COLO668 (cell line): ENCODE data around the gene TAF6L.
"Not testable (repeated sequence)": the region's sequence is repeated elsewhere in the genome, so short reads cannot be mapped to it uniquely, and the experiment has no call there.

ENCODE experiments used
- DNase-seq: peaks from one replicate; lab custom pipeline; 2025; ENCODE audit not compliant: unreplicated experiment; lab: John Stamatoyannopoulos, UW

The TAF6L gene

DNA sequence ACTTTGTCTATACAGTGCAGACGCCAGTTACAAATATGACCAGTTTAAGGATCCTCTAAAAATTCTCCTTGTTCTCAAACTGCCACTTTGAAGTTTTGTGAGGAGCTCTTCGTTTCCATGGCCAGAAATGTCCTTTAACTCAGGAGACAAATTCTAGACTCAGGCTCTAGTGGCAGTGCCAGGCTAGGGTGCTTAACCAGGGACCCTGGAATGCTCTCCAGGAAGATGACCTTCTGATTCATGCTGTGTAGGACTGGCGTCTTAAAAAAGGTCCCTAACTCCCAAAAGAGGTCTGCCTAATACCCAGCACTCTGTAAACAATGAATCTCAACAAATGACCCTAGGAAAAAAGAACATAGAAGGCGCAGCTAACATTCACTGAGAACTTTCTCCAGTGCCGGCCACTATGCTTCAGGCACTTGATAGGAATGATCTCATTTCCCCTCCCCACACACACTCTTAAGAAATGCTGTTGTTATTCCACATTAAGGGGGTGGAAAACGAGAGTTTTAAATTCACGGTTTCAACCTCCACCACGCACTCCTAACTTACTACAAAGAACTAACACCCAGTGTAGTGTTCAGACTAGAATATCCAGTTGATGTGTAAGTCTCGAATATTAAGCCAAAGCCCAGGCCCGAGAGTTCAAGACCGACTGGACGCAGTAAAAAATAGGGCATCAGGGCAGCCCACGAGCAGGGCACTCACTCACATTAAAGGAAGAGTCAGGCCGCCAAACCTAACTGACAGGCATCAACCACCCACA is 33.3 kb downstream of the TAF6L start:
- no peak for DNase-seq

DNA sequence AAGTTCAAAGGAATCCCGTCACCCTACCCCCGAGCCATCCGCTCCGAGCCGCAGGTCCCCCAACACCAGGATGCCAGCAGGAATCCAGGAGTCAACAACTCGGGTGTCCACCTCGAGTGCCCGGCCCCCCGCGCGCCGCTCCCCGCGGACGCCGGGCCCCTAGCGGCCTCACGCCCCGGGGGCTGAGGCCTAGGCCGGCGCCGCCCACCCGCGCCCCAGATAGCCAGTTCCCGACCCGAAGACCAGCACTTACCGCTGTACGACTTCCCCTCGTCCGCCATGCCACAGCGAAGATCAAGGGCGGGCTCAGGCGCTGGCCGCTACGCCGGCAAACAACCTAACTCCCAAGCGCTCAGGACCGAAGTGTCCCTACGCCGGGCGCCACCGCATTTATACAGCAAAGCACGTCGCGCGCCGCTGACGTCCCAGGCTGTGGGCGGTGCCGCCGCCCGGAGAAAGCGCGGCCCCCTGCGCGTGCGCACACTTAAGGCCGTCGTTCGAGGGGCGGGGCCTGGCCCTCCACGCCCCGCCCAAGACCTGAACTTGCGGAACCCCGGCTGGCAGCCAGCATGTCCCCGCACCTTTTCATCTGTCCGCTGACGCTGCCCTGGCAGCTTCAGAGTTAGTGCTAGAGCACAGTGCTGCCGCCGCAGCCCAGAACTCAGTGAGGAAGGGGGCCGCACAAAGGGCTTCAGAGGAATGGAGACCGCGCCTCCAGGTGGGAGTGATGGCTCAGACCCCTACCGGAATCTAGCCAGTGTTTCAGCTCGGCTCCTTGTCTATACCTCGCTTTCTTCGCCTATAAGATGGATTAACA is 34.1 kb downstream of the TAF6L start, which contains the start of gene NXF1:
Gene NXF1, minus strand, starts transcription at position 365 of the 817 bp plus-strand sequence. Its CDS starts 84 bp downstream, at position 281.
- peak; percentile 97 for DNase-seq

DNA sequence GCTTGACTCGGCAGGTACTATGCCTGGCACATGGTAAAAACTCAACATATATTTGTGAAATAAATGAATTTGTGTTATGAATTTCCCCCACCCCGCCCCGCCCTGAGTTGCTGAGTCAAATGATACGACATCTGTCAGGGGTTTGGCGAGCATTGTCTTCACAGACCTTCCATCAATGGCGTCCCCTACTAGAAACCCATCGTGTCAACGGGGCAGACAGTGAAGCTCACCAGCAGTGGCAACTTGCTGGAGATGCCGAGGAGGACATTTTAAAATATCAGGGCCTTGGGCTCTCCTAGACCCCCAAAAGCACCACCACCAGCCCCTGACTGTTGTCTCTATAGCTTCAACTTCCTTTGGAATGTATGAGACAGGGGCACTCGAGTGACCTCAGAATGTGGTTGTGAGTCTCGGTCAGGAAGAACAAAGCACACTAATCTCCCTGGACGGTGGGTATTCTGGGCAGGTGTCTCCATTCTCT is 34.8 kb downstream of the TAF6L start:
- DNase-seq, result peak; percentile 34

DNA sequence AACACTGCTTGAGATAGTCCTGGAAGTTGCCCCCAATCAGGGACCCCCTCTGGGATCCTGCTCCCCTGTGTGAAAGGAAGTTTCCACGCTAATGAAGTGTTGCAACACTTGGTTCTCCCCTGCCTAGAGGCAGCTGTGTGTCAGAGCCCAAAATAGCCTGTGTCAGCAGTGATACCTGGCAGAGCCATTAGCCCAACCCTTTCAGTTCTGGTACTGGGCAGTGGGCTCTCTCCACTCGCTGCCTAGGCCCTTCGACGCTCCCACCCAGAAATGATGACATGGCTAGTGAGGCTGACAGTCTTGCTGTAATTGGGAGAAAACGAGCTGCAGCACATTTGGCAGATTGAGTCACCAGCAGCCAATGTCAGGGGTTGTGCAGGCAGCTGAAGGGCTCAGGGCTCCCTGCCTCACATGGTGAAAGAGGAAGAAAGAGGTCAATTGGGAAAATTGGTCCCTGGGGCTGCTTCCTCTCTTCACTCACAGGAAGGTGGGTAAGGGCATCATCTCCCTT is 35.5 kb downstream of the TAF6L start:
- DNase-seq, result no peak

DNA sequence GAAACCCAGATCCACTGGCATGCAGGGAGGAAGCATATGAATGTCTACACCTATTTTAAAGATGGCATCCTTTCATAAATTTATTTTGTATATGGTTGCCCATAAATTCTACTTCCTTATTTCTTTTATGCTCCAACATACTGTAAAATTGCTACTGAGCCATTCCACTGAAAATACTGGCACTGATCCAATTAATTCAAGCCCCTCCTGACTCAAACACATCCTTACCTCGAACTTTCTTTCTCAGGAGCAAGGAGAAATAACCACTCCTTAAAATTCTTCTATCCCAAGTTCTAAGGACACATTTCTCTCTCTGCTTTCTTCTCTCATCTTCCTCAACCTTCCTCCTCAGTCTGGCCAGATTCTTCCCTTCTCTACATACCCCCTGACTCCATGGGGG is 39.6 kb downstream of the TAF6L start:
- DNase-seq, result no peak

DNA sequence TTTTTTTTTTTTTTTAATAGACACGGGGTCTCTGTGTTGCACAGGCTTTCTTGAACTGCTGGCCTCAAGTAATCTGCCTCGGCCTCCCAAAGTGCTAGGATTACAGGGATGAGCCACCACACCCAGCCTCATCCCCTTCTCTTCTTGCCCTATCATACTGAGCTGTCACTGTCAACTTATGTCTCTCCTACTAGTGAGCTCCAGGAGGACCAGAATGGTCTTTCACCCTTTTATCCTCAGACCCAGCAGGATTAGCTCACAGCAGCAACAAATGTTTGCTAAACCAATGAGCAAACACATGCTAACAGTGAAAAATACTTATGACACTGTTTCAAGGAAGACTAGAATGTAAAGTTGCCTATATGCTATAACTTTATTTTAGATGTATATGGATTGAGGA is 40.5 kb downstream of the TAF6L start:
- DNase-seq, result no peak

DNA sequence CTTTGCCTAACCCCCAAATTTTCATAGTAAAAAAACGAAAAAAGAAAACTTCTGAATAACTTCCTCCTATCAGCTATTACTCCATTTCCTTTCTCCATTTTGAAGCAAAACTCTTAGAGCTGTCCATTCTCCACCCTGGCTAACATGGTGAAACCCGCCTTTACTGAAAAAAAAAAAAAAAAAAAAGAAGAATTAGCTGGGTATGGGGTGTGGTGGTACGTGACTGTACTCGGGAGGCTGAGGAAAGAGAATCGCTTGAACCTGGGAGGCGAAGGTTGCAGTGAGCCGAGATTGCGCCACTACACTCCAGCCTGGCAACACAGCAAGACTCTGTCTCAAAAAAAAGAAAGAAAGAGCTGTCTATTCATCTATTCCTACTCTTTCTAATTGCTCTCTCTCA is 45.4 kb downstream of the TAF6L start:
- no peak for DNase-seq

DNA sequence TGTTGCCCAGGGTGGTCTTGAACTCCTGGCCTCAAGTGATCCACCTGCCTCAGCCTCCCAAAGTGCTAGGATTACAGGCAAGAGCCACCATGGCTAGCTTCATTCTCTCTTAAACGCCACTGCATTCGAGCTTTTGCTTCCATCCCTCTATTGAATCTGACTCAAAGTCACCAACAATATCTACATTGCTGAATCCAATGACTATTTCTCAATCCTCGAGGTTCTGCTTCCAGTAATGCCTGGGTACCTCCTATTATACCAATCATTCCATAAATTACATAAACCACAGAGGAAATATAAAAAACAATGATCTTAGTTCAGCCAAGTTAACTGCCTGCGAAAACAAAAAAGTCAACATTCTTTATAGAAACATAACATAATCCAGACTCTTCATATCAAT is 45.9 kb downstream of the TAF6L start:
- no peak for DNase-seq

DNA sequence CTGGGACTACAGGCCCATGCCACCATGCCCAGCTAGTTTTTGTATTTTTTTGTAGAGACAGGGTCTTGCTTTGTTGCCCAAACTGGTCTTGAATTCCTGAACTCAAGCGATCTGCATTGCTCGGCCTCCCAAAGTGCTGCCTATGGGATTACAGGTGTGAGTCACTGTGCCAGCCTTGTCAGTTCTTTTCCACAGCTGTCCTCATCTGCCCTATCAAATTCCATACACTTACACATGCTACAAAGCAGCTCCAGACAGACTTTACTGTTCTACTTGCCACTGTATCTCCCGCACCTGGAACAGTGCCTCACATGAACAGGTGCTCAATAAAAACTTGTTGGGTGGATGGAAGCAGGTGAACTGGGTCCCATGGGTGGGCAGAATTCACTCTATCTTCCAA is 52.5 kb downstream of the TAF6L start:
- no peak for DNase-seq

DNA sequence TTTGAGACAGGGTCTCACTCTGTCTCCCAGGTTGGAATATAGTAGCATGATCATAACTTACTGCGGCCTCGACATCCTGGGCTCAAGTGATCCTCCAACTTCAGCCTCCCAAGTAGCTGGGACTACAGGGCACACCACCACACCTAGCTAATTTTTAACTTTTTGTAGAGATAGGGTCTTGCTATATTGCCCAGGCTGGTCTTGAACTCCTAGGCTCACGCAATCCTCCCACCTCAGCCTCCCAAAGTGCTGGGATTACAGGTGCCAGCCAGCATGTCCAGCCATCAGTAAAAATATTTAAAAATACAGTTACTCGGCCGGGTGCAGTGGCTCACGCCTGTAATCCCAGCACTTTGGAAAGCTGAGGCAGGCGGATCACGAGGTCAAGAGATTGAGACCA is 56.9 kb downstream of the TAF6L start:
- DNase-seq, result not testable (repeated sequence)

DNA sequence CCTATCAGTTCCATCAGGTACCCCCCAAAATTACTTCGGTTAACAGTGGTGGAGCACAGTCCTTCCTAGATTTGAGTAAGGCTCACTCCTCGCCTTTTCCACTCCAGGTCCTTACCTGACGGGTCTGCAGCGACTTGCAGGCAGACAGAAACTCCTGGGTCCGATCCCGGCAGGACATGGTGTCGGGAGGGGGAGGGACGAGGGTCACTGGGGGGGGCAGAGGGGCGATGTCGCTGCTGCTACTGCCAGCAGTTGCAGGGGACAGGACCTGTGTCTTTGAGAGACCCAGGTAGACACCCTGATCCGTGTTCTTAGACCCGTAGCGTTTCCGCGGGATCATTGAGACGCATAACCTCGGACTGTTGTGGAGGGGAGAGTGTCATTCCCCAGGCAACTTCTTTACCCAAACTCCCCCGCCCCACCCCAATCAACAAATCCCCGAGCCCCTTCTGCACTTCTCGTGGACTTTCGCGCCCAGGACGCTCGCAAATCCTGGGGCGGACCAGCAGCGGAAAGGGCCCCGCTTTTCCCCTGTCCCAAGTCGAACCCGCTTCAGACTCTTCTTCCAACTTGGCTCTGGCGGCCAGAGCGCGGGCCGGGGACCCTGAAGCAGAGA is 59.8 kb downstream of the TAF6L start:
- DNase-seq, result no peak

DNA sequence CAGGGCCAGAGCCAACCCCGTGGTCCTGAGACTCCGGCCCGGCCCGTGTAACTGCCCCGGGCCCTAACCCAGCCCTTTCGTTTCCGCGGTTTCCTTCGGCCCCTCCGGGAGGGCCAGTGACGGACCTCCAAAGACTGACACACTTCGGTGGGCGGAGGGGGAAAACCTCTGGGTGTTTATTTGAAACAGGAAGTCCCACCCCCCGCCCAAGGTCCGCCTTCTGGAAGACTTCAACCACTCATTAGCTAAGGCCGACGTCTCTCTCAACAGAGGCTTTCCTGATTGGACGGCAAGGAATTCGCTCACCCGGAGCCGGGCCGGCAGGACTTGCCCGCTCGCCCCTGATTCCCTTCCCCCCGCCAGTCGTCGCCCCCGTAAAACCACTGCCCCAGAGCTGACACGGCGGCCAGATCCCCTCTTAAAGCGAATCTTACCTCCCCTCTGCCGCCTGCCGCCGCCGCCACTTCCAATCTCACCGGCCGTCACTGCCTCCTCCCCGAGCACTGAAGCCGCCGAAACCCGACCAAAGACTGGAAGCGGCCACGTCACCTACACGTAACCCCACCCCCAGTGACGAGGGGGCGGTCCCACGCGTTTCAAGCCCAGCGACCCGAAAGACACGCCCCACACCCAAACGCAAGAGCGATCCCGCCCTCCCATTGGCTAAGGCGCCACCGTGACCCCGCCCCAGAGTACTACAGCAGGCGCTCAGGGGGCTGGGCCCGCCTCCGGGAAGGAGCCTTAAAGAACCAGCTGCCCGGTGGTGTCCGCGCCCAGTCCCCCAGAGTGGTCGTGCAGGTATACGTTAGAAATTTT is 60.5 kb downstream of the TAF6L start, which contains the start of gene STX5:
Gene STX5, minus strand, starts transcription at position 532 of the 816 bp plus-strand sequence. CDS start 808 bp downstream, outside the sequence.
- peak; percentile 99 for DNase-seq

DNA sequence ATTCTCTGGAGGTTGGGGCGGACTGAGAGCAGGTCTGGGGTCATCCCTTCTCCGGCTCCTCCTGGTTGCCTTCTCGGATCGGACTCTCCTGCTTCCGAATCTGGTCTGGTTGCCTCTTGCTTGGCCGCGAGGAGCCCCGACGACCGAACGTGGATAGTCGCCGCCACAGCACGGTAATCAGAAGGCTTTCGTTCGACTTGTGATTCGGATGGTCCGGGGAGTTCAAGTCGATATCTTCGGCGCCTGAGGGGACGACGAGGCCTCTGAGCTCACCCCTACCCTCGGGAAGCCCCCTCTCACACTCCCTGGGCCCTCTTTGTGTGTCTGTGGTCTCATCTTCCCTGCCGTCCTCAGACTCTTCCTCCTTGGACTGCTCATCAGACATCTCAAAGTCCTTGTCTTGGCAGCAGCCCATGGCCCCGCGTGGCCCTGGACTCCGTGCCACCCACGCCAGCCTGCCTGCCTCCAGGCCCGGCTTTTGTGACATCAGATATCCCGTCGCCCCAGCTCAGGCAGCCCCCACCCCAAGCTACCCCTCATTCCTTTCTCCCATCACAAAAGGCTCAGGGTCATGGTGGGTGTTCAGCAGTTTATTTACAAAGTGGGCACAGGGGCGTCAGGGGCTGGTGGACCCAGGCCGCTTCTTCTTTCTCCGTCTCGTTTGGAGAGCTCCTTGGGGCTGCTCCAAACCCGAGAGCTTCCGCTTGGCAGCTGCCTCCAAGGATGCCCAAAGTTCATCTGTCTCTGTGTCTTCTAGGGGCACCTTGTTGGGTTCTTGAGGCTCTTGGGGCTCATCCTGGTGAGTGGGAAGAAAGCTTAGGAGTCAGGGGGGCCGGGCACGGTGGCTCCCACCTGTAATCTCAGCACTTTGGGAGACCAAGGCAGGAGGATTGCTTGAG is 61.4 kb downstream of the TAF6L start, which contains the start of gene TEX54:
Gene TEX54, minus strand, starts transcription at position 506 of the 899 bp plus-strand sequence.
- DNase-seq, result peak; percentile 65

DNA sequence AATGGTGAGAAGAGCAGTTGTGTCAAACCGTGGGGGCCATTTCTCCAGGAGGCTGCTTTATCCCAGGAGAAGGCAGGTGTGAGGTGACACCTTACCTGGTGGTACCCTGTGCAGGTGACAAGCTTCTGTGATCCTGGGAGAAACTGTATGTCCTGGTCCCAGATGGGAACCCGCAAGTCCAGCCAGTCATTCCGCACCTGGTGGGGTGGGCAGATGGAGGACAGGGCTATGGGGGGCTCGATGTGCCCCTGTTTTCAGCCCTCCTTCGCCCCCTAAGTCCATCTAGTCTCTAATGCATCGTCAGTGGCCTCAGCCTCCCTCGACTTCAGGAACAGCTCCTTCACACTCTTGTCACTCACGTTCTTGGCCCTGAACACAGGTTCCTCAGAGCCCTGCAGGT is 64.1 kb downstream of the TAF6L start:
- DNase-seq, result no peak
